ENCODE results near the gene SORBS1.

The SORBS1 gene

GRCh38 chr10:95408983-95409873 is 151.9 kb downstream of the SORBS1 start:
- no peak for DNase-seq (ENCODE audit: low spot score)

DNA sequence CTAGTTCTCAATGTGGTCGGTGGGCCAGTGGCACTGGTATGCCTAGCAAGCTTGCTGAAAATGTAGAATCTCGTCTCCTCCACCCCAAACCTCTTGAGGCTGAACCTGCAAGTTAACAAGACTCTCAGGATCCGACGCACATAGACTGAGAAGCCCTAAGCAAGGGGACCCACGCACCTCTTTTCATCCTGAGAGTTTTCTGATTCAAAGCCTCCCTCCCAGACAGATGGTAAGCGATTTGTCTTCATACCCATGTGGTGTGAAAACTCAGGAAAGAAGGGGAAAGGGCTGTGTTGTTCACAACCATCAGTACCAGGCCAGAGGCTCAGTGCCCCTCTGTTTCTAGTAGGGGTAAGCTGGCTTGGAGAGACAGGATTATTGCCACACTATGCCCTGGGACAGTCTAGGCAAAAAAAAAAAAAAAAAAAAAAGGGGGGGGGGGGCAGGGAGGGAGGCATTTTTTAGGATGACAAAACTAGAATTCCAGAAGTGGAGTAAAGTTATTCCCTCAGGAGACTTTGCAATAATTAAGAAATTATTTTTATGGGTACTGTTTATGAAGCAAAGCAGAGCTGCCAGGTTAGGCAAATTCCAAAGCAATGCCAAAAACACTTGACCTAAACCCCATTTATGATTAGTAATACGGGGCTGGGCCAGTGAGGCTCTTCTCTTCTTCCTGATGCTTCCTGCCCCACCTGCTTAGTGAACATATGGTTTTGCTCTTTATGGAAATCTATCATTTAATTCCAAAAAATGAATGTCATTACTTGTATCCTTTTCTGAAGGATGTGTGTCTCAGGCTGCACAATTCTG is 152.8 kb downstream of the SORBS1 start:
- no peak for DNase-seq (ENCODE audit: low spot score)

- DNase-seq (ENCODE audit: low spot score), result no peak
These were observed 153.6 kb downstream of the SORBS1 start for GRCh38 chr10:95407546-95407945.

DNA sequence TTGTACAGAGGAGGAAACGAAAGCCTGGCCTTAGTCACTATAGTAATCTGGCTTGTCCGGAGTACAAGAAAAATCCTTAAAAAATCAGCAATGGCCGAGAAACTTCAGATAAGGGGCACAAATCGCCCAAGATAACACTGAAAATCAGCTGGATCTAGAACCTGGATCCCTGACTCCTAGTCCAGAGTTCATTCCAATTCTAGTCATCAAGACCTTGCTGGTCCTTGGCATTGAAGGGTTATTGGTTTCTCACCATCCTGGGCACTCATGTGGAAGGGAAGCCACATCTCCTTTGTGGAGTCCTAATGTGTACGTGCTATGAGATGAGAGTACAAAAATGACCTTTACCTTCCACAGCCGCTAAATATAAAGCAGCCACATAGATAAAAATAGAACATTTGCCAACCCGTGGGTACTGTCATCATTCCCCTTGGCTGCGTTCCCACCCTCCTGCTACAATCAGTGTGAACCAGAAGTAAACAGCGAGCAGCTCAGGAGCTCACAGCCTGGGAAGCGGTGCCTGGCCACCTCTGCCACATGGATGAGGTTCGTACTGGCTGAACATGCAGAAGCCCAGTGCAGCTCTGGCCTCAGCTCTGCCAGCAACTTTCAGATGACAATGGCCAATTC is 154.4 kb downstream of the SORBS1 start:
- DNase-seq (ENCODE audit: low spot score), result no peak

- DNase-seq (ENCODE audit: low spot score), result no peak
These were observed 155.5 kb downstream of the SORBS1 start for GRCh38 chr10:95405655-95406054.

DNA sequence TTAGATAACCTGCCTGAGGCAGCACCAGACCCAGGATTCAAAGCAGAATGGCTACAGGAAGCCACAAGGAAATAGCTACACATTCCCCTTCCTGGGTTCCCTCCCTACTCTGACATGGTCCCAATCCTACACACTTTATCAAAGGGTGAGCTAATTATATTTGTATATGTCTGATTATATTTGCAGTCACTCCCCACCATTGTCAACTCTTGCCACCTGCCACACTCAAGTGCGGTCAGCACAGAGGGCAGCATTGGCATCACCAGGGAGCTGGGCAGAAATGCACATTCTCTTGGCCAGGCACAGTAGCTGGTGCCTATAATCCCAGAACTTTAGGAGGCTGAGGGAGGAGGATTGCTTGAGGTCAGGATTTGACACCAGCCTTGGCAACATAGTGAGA is 156.3 kb downstream of the SORBS1 start:
- no peak for DNase-seq (ENCODE audit: low spot score)

- no peak for DNase-seq (ENCODE audit: low spot score)
These were observed 156.7 kb downstream of the SORBS1 start for GRCh38 chr10:95404462-95404858.

- no peak for DNase-seq (ENCODE audit: low spot score)
These were observed 157.3 kb downstream of the SORBS1 start for GRCh38 chr10:95403700-95404461.

DNA sequence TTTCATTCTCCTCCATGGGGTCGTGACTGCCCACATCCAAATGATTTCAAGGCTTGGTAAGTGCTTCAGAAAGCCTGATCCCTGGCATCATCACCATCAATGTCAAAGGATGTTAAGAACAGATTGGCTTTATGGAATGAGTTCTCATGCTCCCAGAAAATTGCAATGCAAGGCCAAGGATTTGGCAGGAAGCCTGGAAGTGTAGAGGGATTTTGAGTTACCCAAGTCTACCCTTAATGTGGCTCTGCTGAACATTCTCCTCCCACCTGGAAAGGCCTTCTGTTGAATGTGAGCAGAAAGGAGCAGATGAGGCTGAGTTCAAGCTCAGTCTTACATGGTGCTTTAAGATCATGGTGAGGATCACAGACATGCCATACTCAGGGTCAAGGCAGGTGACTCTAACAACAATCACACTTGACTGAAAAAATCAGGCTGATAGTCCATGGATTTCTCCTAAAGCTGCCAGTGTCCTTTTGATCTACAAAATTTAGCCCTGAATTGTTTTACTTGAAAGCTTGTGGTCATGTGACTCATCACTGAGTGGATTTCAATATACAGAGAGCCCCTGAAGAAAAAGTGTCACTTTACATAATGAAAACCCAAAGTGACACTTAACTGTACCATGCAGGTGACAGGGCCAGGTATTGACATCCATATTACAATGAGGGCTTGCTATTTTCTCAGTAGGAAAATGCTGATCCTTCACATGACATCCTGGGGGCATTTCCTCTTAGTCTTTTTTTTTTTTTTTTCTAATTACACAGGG is 159.3 kb downstream of the SORBS1 start:
- DNase-seq (ENCODE audit: low spot score), result peak; percentile 60

- DNase-seq (ENCODE audit: low spot score), result no peak
These were observed 160.4 kb downstream of the SORBS1 start for GRCh38 chr10:95400787-95401186.

DNA sequence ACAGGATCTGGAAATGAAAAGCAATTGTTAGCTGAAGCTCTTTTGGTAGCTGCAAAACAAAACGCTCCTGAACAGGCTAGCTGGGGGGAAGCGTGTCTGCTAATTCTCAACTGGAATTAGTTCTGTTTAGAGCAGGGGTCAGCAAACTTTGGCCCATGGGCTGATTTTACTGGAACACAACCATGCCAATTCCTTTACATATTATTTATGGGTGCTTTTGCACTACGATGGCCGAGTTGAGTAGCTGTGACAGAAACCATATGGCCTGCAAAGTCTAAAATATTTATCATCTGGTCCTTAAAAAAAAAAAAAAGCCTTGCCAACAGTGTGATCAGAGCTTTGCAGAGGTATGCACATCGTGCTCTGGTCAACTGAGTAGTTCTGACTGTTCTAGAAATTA is 162.0 kb downstream of the SORBS1 start:
- DNase-seq (ENCODE audit: low spot score), result no peak

DNA sequence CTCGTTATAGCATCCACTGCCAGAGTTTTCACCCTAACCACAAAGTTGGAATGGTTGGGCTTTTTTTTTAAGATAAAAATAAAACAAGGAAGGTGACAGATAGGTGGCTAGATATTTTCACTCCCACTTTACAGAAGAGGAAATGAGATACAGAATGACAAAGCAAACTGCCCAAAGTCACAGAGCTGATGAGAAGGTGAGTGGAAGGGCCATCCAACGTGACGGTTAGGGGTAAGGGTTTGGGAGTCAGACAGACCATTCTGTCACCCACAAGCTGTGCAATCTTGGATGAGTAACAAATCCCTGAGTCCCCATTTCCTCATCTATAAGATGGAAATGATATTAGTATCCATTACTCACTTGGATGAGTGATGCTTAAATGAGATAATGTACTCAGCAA is 163.4 kb downstream of the SORBS1 start:
- DNase-seq (ENCODE audit: low spot score), result no peak

DNA sequence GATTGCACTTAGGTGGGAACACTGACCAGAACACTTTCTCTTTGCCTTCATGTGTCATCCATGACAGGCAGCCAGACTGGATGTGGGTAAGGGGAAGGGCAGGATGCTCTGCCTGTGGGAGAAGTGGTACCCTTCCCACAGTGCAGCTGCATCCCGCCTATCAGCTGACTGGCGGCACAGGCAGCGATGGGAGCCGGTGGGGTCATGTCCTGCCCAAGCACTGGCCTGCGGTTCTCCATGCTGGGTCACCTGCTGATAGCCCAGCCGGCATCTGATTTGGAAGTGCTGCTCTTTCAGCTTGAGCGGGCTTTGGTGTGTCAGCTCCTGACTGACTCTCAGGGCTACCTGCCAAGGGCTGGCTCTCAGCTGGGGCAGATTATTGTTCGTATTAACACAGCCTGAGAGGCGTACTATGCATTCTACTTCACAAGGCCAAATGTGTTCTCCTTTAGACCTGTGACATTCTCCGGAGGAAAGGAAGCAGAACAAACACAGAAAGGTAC is 165.2 kb downstream of the SORBS1 start:
- no peak for DNase-seq (ENCODE audit: low spot score)

GRCh38 chr10:95394161-95394880 is 166.8 kb downstream of the SORBS1 start:
- peak; percentile 85 for DNase-seq (ENCODE audit: low spot score)

DNA sequence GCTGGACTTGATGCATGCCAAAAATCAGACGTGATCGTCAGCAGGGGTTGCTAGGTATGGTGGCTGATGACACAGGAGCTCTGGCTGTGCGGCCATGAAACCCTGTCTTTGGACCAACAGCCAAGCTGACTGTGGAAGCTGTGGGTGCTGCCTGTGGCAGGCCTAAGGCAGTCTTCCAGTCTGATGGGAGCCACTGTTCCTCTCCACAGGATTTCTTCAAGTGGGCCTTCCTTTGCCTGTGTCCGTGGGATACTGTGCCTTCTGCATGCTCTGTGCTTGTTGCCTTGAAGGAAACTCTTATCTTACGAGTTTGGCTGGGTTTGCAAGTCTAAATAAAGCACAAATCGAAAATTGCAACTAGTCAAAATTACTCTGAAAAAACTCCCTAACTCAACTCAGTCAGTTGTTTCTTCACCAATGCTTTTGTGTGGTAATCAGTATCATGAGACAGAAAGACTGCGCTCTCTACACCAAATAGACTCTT is 168.4 kb downstream of the SORBS1 start:
- no peak for DNase-seq (ENCODE audit: low spot score)

GRCh38 chr10:95392217-95392584 is 169.0 kb downstream of the SORBS1 start:
- DNase-seq (ENCODE audit: low spot score), result no peak

DNA sequence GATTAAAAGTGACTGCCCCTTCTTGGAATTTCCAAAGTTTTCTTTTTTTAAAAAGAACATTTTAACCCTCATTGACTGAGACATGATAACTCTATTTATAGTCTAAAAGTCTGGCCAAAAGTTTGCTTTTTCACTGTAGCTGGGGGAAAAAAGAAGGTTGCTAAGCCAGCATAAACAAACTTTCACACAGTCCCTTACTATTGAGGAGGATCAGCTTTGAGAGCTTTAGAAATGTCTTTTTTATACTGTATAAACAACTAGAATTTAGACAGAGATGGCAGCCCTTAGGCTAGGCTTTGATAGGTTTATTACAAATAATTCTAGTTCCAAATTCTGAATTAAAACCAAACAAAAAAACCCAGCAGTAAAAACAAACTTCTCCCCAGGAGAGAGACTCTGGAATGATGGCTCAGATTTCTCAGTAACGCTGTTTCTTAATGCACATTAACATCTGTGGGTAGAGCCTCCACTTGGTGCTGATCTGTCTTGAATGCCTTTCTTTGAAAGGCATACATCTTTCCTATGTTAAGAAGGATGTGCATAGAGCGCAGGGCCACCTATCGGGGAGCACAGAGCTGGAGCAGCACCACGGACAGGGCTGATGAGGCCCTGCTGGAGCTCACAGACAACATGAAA is 169.5 kb downstream of the SORBS1 start:
- DNase-seq (ENCODE audit: low spot score), result no peak

DNA sequence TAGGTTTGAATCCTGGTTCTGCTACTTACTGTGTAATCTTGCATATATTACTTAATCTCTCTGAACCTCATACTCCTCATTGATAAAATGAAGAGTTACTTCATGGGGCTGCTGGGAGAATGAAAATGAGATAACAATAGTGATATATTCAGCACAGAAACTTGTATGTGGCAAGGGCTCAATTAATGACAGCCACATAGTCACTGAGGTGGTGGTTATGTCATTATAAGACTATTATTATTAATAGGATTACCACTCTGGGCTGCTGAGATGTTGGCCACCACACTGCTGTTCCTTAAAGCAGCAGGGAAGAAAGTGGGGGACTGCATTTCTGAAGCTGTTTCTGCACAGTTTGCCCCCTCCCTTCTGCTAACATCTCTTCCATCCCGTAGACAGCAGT is 170.0 kb downstream of the SORBS1 start:
- DNase-seq (ENCODE audit: low spot score), result no peak

GRCh38 chr10:95389982-95390381 is 171.2 kb downstream of the SORBS1 start:
- DNase-seq (ENCODE audit: low spot score), result no peak

DNA sequence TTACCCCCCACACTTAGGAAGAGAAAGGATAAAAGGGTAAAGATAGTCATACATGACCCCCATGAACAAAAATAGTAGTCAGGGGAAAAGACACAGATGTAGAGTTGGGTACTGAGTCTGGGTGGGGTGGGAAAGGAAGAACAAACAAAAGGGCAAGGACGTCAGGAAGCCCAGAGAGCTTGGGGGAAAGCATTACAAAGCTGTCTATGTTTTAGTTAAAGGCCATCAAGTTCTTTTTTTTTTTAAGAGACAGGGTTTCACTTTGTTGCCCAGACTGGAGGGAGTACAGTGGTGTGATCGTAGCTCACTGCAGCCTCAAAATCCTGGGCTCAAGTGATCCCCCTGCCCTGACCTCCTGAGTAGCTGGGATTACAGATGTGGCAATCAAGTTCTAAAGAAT is 172.0 kb downstream of the SORBS1 start:
- DNase-seq (ENCODE audit: low spot score), result no peak
